ENCODE measurements around the gene SLC8A2. TPM values are rescaled to one million over a fixed set of nuclear protein-coding genes. Genes with fewer than 3 reads are reported as not detected.

The SLC8A2 gene
- total RNA-seq, 1 experiment from 2014 or later = 11.3 TPM

GRCh38 chr19:47408156-47408938 is 63.3 kb downstream of the SLC8A2 start:
- no peak overlapping the region for H3K23ac ChIP-seq (ENCODE audit: insufficient read length, low read depth, low read length)
- Mint-ChIP-seq H3K4me3 (peak overlapping the region in 1 of 2 experiments; percentile 53; a peak in 3 of 5 replicates), H3K9me3 (no peaks in the 10 kb centered on the region; a peak in 2 of 5 replicates), H3K4me1 (peaks cover 6 to 17% of the 10 kb centered on the region in 2 experiments), H3K36me3 (ENCODE audit: insufficient read depth in 1 of 3, low read depth in 3 of 3) (peaks cover 8 to 20% (median 9%) of the 10 kb centered on the region in 3 experiments), H3K27ac (peak overlapping the region in 1 of 3 experiments; percentile 84; a peak in 3 of 7 replicates), H3K27me3 (ENCODE audit: low read depth) (peaks cover 5% of the 10 kb centered on the region)
- DNase-seq = no peak
- H2BK5ac ChIP-seq (ENCODE audit: insufficient read length, low read length) = no peak overlapping the region
- H4K20me1 ChIP-seq (ENCODE audit: control insufficient read depth, insufficient read depth, insufficient read length) = no peaks in the 10 kb centered on the region
- H3K23me2 ChIP-seq (ENCODE audit: insufficient read length, low read depth, low read length, poor library complexity, severe bottlenecking) = peaks cover 4% of the 10 kb centered on the region
- H3T11ph ChIP-seq (ENCODE audit: low read length) = no peak overlapping the region
- H3K9ac ChIP-seq (ENCODE audit: extremely low read depth, insufficient read length, low read length) = no peak overlapping the region
- no peaks in the 10 kb centered on the region for H3K27me3 ChIP-seq (ENCODE audit: insufficient read depth, low read length)
- TF ChIP-seq CTCF (conservative IDR thresholded peaks at IDR 0.05) = no peak
- H2BK15ac ChIP-seq (ENCODE audit: low read depth, low read length) = no peak overlapping the region
- no peaks in the 10 kb centered on the region for H3K79me2 ChIP-seq (ENCODE audit: insufficient read depth, low read length)
- H3K9me3 ChIP-seq (ENCODE audit: control insufficient read depth, low read depth, low read length) = no peaks in the 10 kb centered on the region
- no peak overlapping the region for H4K91ac ChIP-seq (ENCODE audit: insufficient read length, low read depth, low read length)
- no peak overlapping the region for H3K4ac ChIP-seq (ENCODE audit: low read depth, low read length)
- no CpG with 5 or more reads among the region's 14 CpGs for WGBS (ENCODE audit: extremely low coverage, insufficient read length, low lambda C conversion rate)
- H2BK12ac ChIP-seq (ENCODE audit: insufficient read length, low read depth, low read length) = no peak overlapping the region
- H4K8ac ChIP-seq (replicated peaks; ENCODE audit: insufficient read length, low read depth, low read length) = no peak overlapping the region
- no peak overlapping the region for H3K18ac ChIP-seq (ENCODE audit: insufficient read length, low read depth, low read length)
- no peak overlapping the region for H2AFZ ChIP-seq (ENCODE audit: low read length)
- H2BK20ac ChIP-seq (ENCODE audit: low read depth, low read length, poor library complexity, severe bottlenecking) = no peak overlapping the region
- no peak overlapping the region for H2AK5ac ChIP-seq (ENCODE audit: insufficient read length, low read length)
- H3K14ac ChIP-seq (ENCODE audit: insufficient read depth, low read length) = no peak overlapping the region
- H3K4me2 ChIP-seq (ENCODE audit: insufficient read depth, insufficient read length, low read length) = no peak overlapping the region
- H3K27ac ChIP-seq (ENCODE audit: insufficient read length, low read depth, low read length) = no peak overlapping the region
- H3K4me1 ChIP-seq (ENCODE audit: insufficient read depth, low read length) = no peaks in the 10 kb centered on the region; the same call in 1 of the 2 replicates
- no peak overlapping the region for H4K5ac ChIP-seq (ENCODE audit: insufficient read length, low read depth, low read length)
- no peak overlapping the region for H3K56ac ChIP-seq (ENCODE audit: insufficient read length, low read depth, low read length)
- H3K79me1 ChIP-seq (ENCODE audit: insufficient read depth, low read depth, low read length, poor library complexity, severe bottlenecking) = no peaks in the 10 kb centered on the region
- no peak overlapping the region for H2BK120ac ChIP-seq (ENCODE audit: low read depth, low read length, poor library complexity, severe bottlenecking)

Data from H9 (cell line).